GM18502 (cell line): ENCODE measurements around the gene PACSIN1.
"Not testable (repeated sequence)": the region's sequence is repeated elsewhere in the genome, so short reads cannot be mapped to it uniquely, and the experiment has no call there.

ENCODE experiments used
- ATAC-seq: cut with Tn5 transposase; IDR thresholded peaks from one replicate; pipeline ENCODE4 v1.9.1; 2021; ENCODE audit warnings: mild to moderate bottlenecking; ENCODE audit not compliant: unreplicated experiment, poor library complexity

PACSIN1 gene

GRCh38 chr6:34483781-34484180 lies 17.9 kb downstream of the PACSIN1 start:
- ATAC-seq: not testable (repeated sequence)

- ATAC-seq: no peak
Observed at GRCh38 chr6:34484391-34484790, 18.5 kb downstream of the PACSIN1 start.

GRCh38 chr6:34484899-34485298 lies 19.0 kb downstream of the PACSIN1 start:
- no peak for ATAC-seq

- ATAC-seq: no peak
Observed at GRCh38 chr6:34485321-34486060, 19.6 kb downstream of the PACSIN1 start.

GRCh38 chr6:34486106-34486740 lies 20.3 kb downstream of the PACSIN1 start:
- no peak for ATAC-seq

GRCh38 chr6:34486886-34487285 lies 21.0 kb downstream of the PACSIN1 start:
- not testable (repeated sequence) for ATAC-seq

GRCh38 chr6:34487536-34487935 lies 21.7 kb downstream of the PACSIN1 start:
- no peak for ATAC-seq

- ATAC-seq: no peak
Observed at GRCh38 chr6:34489207-34489805, 23.4 kb downstream of the PACSIN1 start.

- ATAC-seq: no peak
Observed at GRCh38 chr6:34490390-34491090, 24.7 kb downstream of the PACSIN1 start.

GRCh38 chr6:34491091-34491430 lies 25.2 kb downstream of the PACSIN1 start:
- ATAC-seq: no peak

- ATAC-seq: no peak
Observed at GRCh38 chr6:34493344-34493743, 27.5 kb downstream of the PACSIN1 start.

GRCh38 chr6:34494973-34495372 lies 29.1 kb downstream of the PACSIN1 start:
- ATAC-seq: no peak

- no peak for ATAC-seq
Observed at GRCh38 chr6:34496103-34496685, 30.3 kb downstream of the PACSIN1 start.

- no peak for ATAC-seq
Observed at GRCh38 chr6:34497411-34497810, 31.5 kb downstream of the PACSIN1 start.

- no peak for ATAC-seq
Observed at GRCh38 chr6:34506718-34507117, 40.8 kb downstream of the PACSIN1 start.

GRCh38 chr6:34508425-34508824 lies 42.5 kb downstream of the PACSIN1 start:
- no peak for ATAC-seq

- no peak for ATAC-seq
Observed at GRCh38 chr6:34509782-34510181, 43.9 kb downstream of the PACSIN1 start.

GRCh38 chr6:34510299-34510698 lies 44.4 kb downstream of the PACSIN1 start:
- ATAC-seq: no peak

- no peak for ATAC-seq
Observed at GRCh38 chr6:34511214-34511914, 45.5 kb downstream of the PACSIN1 start.
